K562 (cell line): ENCODE measurements around the gene AUNIP. TPM values are rescaled to one million over a fixed set of nuclear protein-coding genes. Genes with fewer than 3 reads are reported as not detected.
A peak's percentile ranks its signal among the peaks of the same experiment; 100 is the strongest.

ENCODE experiments used
- ATAC-seq: fragments of 200-7000 bp; cut with Tn5 transposase; 3 replicates; pipeline ENCODE4 v1.9.1; 2020; ENCODE audit warnings: moderate library complexity
- BruUV-seq: library from RNA; stranded (reverse); fragments of 400-500 nt; replicated peaks from 2 replicates; lab custom pipeline; 2021; lab: Mats Ljungman, UMichigan
- CTCF ChIA-PET: fragments of 300-600 bp; formaldehyde crosslinking; extraction: SDS; loops from one replicate; lab custom pipeline; 2021; ENCODE audit warnings: low intra/inter-chr PET ratio; lab: Yijun Ruan, JAX
- POLR2A ChIA-PET: fragments of 300-600, 350-650 bp; sonication (Branson Sonifier 250); formaldehyde crosslinking; extraction: SDS; loops from one replicate; lab custom pipeline; 2021; ENCODE audit warnings: antibody characterized with exemption, inconsistent platforms; lab: Yijun Ruan, JAX
- DNase-seq, 4 experiments: peaks; one replicate each; pipeline versions ENCODE4 v3.0.0 to v3.0.0-alpha.2; 2011 to 2018; ENCODE audit warnings: low spot score in 3 of 4, mixed read lengths in 3 of 4; ENCODE audit errors: extremely low read depth in 1 of 4
- FAIRE-seq: peaks from 2 replicates; lab custom pipeline; 2011; peaks lifted over from hg19 to GRCh38; lab: Jason Lieb, UNC
- H2AFZ ChIP-seq: 2 replicates; pipeline ENCODE4 v1.6.0; 2011; ENCODE audit warnings: low read depth, low read length, control low read depth, inconsistent platforms
- H3K27ac ChIP-seq: fragments of 200-600 bp; 3 replicates; pipeline ENCODE4 v1.8.0; 2011; ENCODE audit warnings: low read depth, mild to moderate bottlenecking, control low read depth, inconsistent platforms, low read length, moderate library complexity, mixed read lengths; ENCODE audit errors: extremely low read depth
- H3K27me3 ChIP-seq, 2 experiments: fragments of 300-600 bp in 1 of 2; 2 replicates in 1 of 2; 3 replicates in 1 of 2; pipeline versions ENCODE4 v1.6.0 to v1.8.0; 2011; ENCODE audit warnings: inconsistent platforms in 2 of 2, low read length in 2 of 2, mild to moderate bottlenecking in 1 of 2, mixed read lengths in 1 of 2, moderate library complexity in 1 of 2; ENCODE audit not compliant: control insufficient read depth in 2 of 2, insufficient read depth in 2 of 2
- H3K36me3 ChIP-seq: fragments of 300-600 bp; 3 replicates; pipeline ENCODE4 v1.8.0; 2011; ENCODE audit warnings: mild to moderate bottlenecking, low read length, inconsistent platforms; ENCODE audit not compliant: control insufficient read depth, insufficient read depth
- H3K4me1 ChIP-seq, 2 experiments: fragments of 200-600 bp in 1 of 2; replicated peaks in 1 of 2; 2 replicates in 1 of 2; 3 replicates in 1 of 2; pipeline versions ENCODE4 v1.5.1 to v1.8.0; 2011; ENCODE audit warnings: inconsistent platforms in 2 of 2, low read length in 2 of 2, mild to moderate bottlenecking in 1 of 2, mixed read lengths in 1 of 2, moderate library complexity in 1 of 2; ENCODE audit not compliant: control insufficient read depth in 2 of 2, insufficient read depth in 2 of 2
- H3K4me2 ChIP-seq: 2 replicates; pipeline ENCODE4 v1.6.1; 2011; ENCODE audit warnings: low read length, control low read depth, inconsistent platforms, mixed read lengths; ENCODE audit not compliant: insufficient read depth
- H3K4me3 ChIP-seq: fragments of 200-600 bp; sonication (generic), shearing (Covaris generic); 2 replicates; pipeline ENCODE4 v1.5.1; 2016; ENCODE audit warnings: control low read depth, inconsistent platforms
- H3K79me2 ChIP-seq: fragments of 200-600 bp; 3 replicates; pipeline ENCODE4 v1.8.0; 2011; ENCODE audit warnings: low read length, inconsistent platforms; ENCODE audit not compliant: control insufficient read depth, insufficient read depth
- H3K9ac ChIP-seq, 2 experiments: 2 replicates each; pipeline versions ENCODE4 v1.6.0 to v1.6.1; 2011; ENCODE audit warnings: low read depth in 2 of 2, low read length in 2 of 2, control low read depth in 1 of 2, inconsistent platforms in 1 of 2, mild to moderate bottlenecking in 1 of 2, mixed read lengths in 1 of 2; ENCODE audit not compliant: insufficient read depth in 1 of 2
- H3K9me1 ChIP-seq: one replicate; pipeline ENCODE4 v1.6.0; 2011; ENCODE audit warnings: inconsistent platforms, mild to moderate bottlenecking, low read length, moderate library complexity; ENCODE audit not compliant: control insufficient read depth, insufficient read depth
- H3K9me3 ChIP-seq: replicated peaks from 2 replicates; pipeline ENCODE4 v1.5.1; 2011; ENCODE audit warnings: low read depth, low read length, inconsistent platforms; ENCODE audit not compliant: control insufficient read depth, insufficient read depth
- H4K20me1 ChIP-seq: replicated peaks from 2 replicates; pipeline ENCODE4 v1.6.1; 2011; ENCODE audit warnings: low read length, inconsistent platforms, mixed read lengths; ENCODE audit not compliant: control insufficient read depth, insufficient read depth
- DLX4 ChIP-seq: fragments of 250-450 bp; sonication (Bioruptor Pico); IDR thresholded peaks from 2 replicates; pipeline ENCODE4 v1.6.1; 2021; ENCODE audit warnings: mild to moderate bottlenecking
- POLR2AphosphoS5 ChIP-seq: IDR thresholded peaks from 2 replicates; pipeline ENCODE4 v1.6.1; 2011; ENCODE audit warnings: mild to moderate bottlenecking, low read depth, low read length, moderate library complexity; ENCODE audit not compliant: control insufficient read depth, insufficient read depth
- PRDM10 ChIP-seq: fragments of 450-650 bp; IDR thresholded peaks from 2 replicates; pipeline ENCODE4 v1.6.1; 2018; ENCODE audit not compliant: partially characterized antibody
- WGBS: fragments of 100-300 bp; shearing (Covaris generic); methylation state at CpG from one replicate; pipeline ENCODE4 v1.1.6; 2016; ENCODE audit warnings: low coverage, mixed read lengths; ENCODE audit not compliant: insufficient coverage; ENCODE audit errors: missing lambda C conversion rate; 5-methylcytosine and 5-hydroxymethylcytosine counted together
- in situ Hi-C: fragments of 300-500 bp; cut with MboI; formaldehyde crosslinking; loops from 4 replicates; pipeline ENCODE4 v1.15.0; 2018; ENCODE audit warnings: inconsistent platforms, mixed read lengths
- intact Hi-C: fragments of 100-400 bp; cut with micrococcal nuclease; formaldehyde crosslinking; loops from 2 replicates; pipeline ENCODE4 v1.14.2; 2022
- polyA plus RNA-seq, 8 experiments: library from polyadenylated mRNA; depleted of rRNA in 4 of 8; stranded (reverse) in 5 of 8; unstranded in 3 of 8; fragments of >200 nt; fragmentation: Nextera tagmentation in 2 of 8; fragmentation: Illumina TruSeq in 1 of 8; extraction: Ambion mirVana in 2 of 8; extraction: Trizol in 1 of 8; gene quantifications; 2 replicates each; pipeline versions ENCODE4 v1.2.1 to v1.2.3, GENCODE V29; 2011 to 2014; ENCODE audit warnings: inconsistent platforms in 1 of 8, missing spikeins in 1 of 8
- total RNA-seq, 7 experiments: library from RNA; depleted of rRNA in 6 of 7; stranded (reverse); fragments of >200 nt in 6 of 7; fragmentation: Illumina TruSeq in 2 of 7; extraction: Trizol in 2 of 7; gene quantifications; 2 replicates each; pipeline versions ENCODE4 v1.2.1 to v1.2.3, GENCODE V29; 2011 to 2021; ENCODE audit warnings: low replicate concordance in 1 of 7

Gene AUNIP
- total and polyA plus RNA-seq, 9 of the 15 experiments (the other 6 are each of a cell fraction or from before 2014, with no cell fraction given), result 12.1 to 53.8 (median 47.1) TPM

- FAIRE-seq (no peak), DNase-seq (no peak), ATAC-seq (no peak)
- CTCF ChIA-PET, result no interaction called here
- H3K4me2 ChIP-seq, result no peak overlapping the region
- peaks cover 94% of the 10 kb centered on the region for H3K36me3 ChIP-seq
- 60% methylated on average over 1 of the region's 1 CpG for WGBS
- H3K9ac ChIP-seq, result no peak overlapping the region
- peaks cover 10 to 25% of the 10 kb centered on the region in 2 experiments; a peak in 4 of 5 replicates for H3K4me1 ChIP-seq
- no peaks in the 10 kb centered on the region for H3K27me3 ChIP-seq
- H4K20me1 ChIP-seq, result peaks cover 12% of the 10 kb centered on the region; the same call in 1 of the 2 replicates
- H3K9me3 ChIP-seq, result no peaks in the 10 kb centered on the region
- H3K79me2 ChIP-seq, result peaks cover 30% of the 10 kb centered on the region
- BruUV-seq, result no TSS peak
- peak; percentile 16 for TF ChIP-seq PRDM10
- peak; percentile 56; the same call in 1 of the 2 replicates for TF ChIP-seq POLR2AphosphoS5
- no peak for TF ChIP-seq DLX4 (CRISPR knock-in tag)
- in situ Hi-C loops (no loop called here), intact Hi-C loops (loop anchor here (10.0 kb wide), 1 partner anchor 166 kb away; the partner anchor contains the start of gene PAFAH2)
- POLR2A ChIA-PET, result interaction anchor here (1.0 to 11.2 kb wide), 6 partner anchors 8 to 67 kb away, joined by 3 to 108 read pairs (median 6); partner anchors contain the start of genes MTFR1L and PAQR7
- H3K9me1 ChIP-seq, result no peaks in the 10 kb centered on the region
- no peak overlapping the region; the same call in 2 of the 3 replicates for H3K27ac ChIP-seq
- H2AFZ ChIP-seq, result no peak overlapping the region
- H3K4me3 ChIP-seq, result no peak overlapping the region
Observed at GRCh38 chr1:25829046-25829445, 30.2 kb downstream of the AUNIP start.
